Endothelial cell of umbilical vein (primary cell): ENCODE measurements around the gene ZNF48. TPM values are rescaled to one million over a fixed set of nuclear protein-coding genes. Genes with fewer than 3 reads are reported as not detected.

ENCODE experiments used
- BruUV-seq: library from RNA; stranded (reverse); fragments of 400-500 nt; replicated peaks from 2 replicates; lab custom pipeline; 2021; lab: Mats Ljungman, UMichigan
- CTCF ChIA-PET: fragments of 300-600, 350-600 bp; sonication (Branson Sonifier 250); formaldehyde crosslinking; loops from one replicate; lab custom pipeline; 2021; ENCODE audit warnings: antibody characterized with exemption, inconsistent platforms; lab: Charles Lee
- POLR2A ChIA-PET: fragments of 300-600, 350-600 bp; sonication (Branson Sonifier 250); formaldehyde crosslinking; loops from one replicate; lab custom pipeline; 2021; ENCODE audit warnings: antibody characterized with exemption, inconsistent platforms; lab: Charles Lee
- DNase-seq: peaks from one replicate; pipeline ENCODE4 v3.0.0-alpha.2; 2011; ENCODE audit warnings: low read depth, low spot score
- FAIRE-seq: peaks from 2 replicates; lab custom pipeline; 2011; peaks lifted over from hg19 to GRCh38; lab: Jason Lieb, UNC
- H2AFZ ChIP-seq: 2 replicates; pipeline ENCODE4 v1.6.0; 2012; ENCODE audit warnings: low read depth, low read length, control low read depth, inconsistent platforms
- H3K27ac ChIP-seq: 2 replicates; pipeline ENCODE4 v1.5.1; 2011; ENCODE audit warnings: low read depth, mild to moderate bottlenecking, control low read depth, low read length, moderate library complexity; ENCODE audit not compliant: insufficient read depth
- H3K27me3 ChIP-seq, 2 experiments: 2 replicates each; pipeline versions ENCODE4 v1.6.0 to v1.6.1; 2011; ENCODE audit warnings: low read length in 2 of 2, mixed read lengths in 1 of 2; ENCODE audit not compliant: control insufficient read depth in 2 of 2, insufficient read depth in 2 of 2
- H3K36me3 ChIP-seq, 2 experiments: 2 replicates in 1 of 2; 3 replicates in 1 of 2; pipeline ENCODE4 v1.5.1; 2011; ENCODE audit warnings: low read length in 2 of 2, mild to moderate bottlenecking in 1 of 2, moderate library complexity in 1 of 2; ENCODE audit not compliant: control insufficient read depth in 2 of 2, insufficient read depth in 2 of 2; ENCODE audit errors: extremely low read depth in 1 of 2
- H3K4me1 ChIP-seq: 3 replicates; pipeline ENCODE4 v1.5.1; 2011; ENCODE audit warnings: mild to moderate bottlenecking, low read length; ENCODE audit not compliant: control insufficient read depth, insufficient read depth; ENCODE audit errors: extremely low read depth
- H3K4me2 ChIP-seq: 2 replicates; pipeline ENCODE4 v1.6.1; 2011; ENCODE audit warnings: low read length, control low read depth, mixed read lengths; ENCODE audit not compliant: insufficient read depth
- H3K4me3 ChIP-seq, 3 experiments: fragments of 200-600 bp in 1 of 3; sonication (generic), shearing (Covaris generic) in 1 of 3; replicated peaks in 1 of 3; 2 replicates each; pipeline ENCODE4 v1.5.1; 2011 to 2016; ENCODE audit warnings: control low read depth in 3 of 3, low read length in 3 of 3, mild to moderate bottlenecking in 2 of 3, inconsistent platforms in 1 of 3, low read depth in 1 of 3, moderate library complexity in 1 of 3; ENCODE audit not compliant: insufficient read depth in 1 of 3
- H3K79me2 ChIP-seq: 2 replicates; pipeline ENCODE4 v1.6.0; 2012; ENCODE audit warnings: low read length, inconsistent platforms; ENCODE audit not compliant: control insufficient read depth, insufficient read depth
- H3K9ac ChIP-seq: replicated peaks from 2 replicates; pipeline ENCODE3; 2011; ENCODE audit warnings: low read length, control low read depth; ENCODE audit not compliant: insufficient read depth; ENCODE audit errors: extremely low read depth
- H3K9me1 ChIP-seq: replicated peaks from 3 replicates; pipeline ENCODE4 v1.6.0; 2011; ENCODE audit warnings: mild to moderate bottlenecking, low read length; ENCODE audit not compliant: control insufficient read depth, insufficient read depth; ENCODE audit errors: extremely low read depth
- H3K9me3 ChIP-seq: replicated peaks from 2 replicates; pipeline ENCODE4 v1.5.1; 2012; ENCODE audit warnings: low read length, inconsistent platforms; ENCODE audit not compliant: control insufficient read depth, insufficient read depth
- H4K20me1 ChIP-seq: replicated peaks from 2 replicates; pipeline ENCODE3; 2011; ENCODE audit warnings: mild to moderate bottlenecking, low read length; ENCODE audit not compliant: control insufficient read depth, insufficient read depth; ENCODE audit errors: extremely low read depth
- CTCF ChIP-seq, 2 donors: IDR thresholded peaks; 1 replicate in 1 of 2; 2 replicates in 1 of 2; pipeline ENCODE4 v1.5.1; 2011; ENCODE audit warnings: low read length in 2 of 2, mild to moderate bottlenecking in 2 of 2, moderate library complexity in 2 of 2, control low read depth in 1 of 2, inconsistent platforms in 1 of 2, low read depth in 1 of 2; ENCODE audit not compliant: insufficient read depth in 1 of 2; ENCODE audit errors: extremely low read depth in 1 of 2
- EZH2 ChIP-seq: IDR thresholded peaks from 2 replicates; pipeline ENCODE4 v1.6.1; 2012; ENCODE audit warnings: borderline replicate concordance, low read depth, mild to moderate bottlenecking, moderate library complexity, low read length, inconsistent platforms; ENCODE audit not compliant: severe bottlenecking
- FOS ChIP-seq: IDR thresholded peaks from 2 replicates; pipeline ENCODE4 v1.6.1; 2011; ENCODE audit warnings: mild to moderate bottlenecking, low read length, moderate library complexity, borderline replicate concordance; ENCODE audit not compliant: insufficient read depth
- GATA2 ChIP-seq: IDR thresholded peaks from 2 replicates; pipeline ENCODE4 v1.7.0; 2011; ENCODE audit warnings: low read depth, mild to moderate bottlenecking, moderate library complexity, mixed read lengths, low read length; ENCODE audit not compliant: insufficient read length, insufficient read depth
- JUN ChIP-seq: IDR thresholded peaks from 2 replicates; pipeline ENCODE4 v1.6.1; 2011; ENCODE audit warnings: borderline replicate concordance, low read depth; ENCODE audit not compliant: insufficient read length, insufficient read depth
- MAX ChIP-seq: IDR thresholded peaks from 2 replicates; pipeline ENCODE4 v1.6.1; 2011; ENCODE audit not compliant: insufficient read depth, insufficient read length
- MYC ChIP-seq: IDR thresholded peaks from one replicate; pipeline ENCODE4 v1.6.1; 2011; ENCODE audit warnings: mild to moderate bottlenecking, low read depth, low read length
- POLR2A ChIP-seq: IDR thresholded peaks from 2 replicates; pipeline ENCODE4 v1.6.1; 2012; ENCODE audit warnings: low read depth, mild to moderate bottlenecking, control low read depth, low read length
- POLR2AphosphoS5 ChIP-seq: IDR thresholded peaks from 2 replicates; pipeline ENCODE4 v1.6.1; 2012; ENCODE audit warnings: low read depth, mild to moderate bottlenecking, control low read depth, low read length, moderate library complexity; ENCODE audit not compliant: insufficient read depth
- dilution Hi-C: fragments of 300-500 bp; cut with MboI; formaldehyde crosslinking; loops from one replicate; pipeline ENCODE4 v1.15.0; 2019; ENCODE audit warnings: low sequenced_read_pairs; ENCODE audit not compliant: extremely low pct_ligation_motif_present
- intact Hi-C: fragments of 100-400 bp; cut with micrococcal nuclease; formaldehyde crosslinking; loops from one replicate; pipeline ENCODE4 v1.10.0; 2022
- polyA plus RNA-seq, 4 experiments: library from polyadenylated mRNA; depleted of rRNA in 3 of 4; stranded (reverse) in 3 of 4; unstranded in 1 of 4; fragments of >200 nt; gene quantifications; 2 replicates each; pipeline versions ENCODE4 v1.2.1 to v1.2.3, GENCODE V29; 2011 to 2012; ENCODE audit warnings: missing spikeins in 1 of 4
- total RNA-seq: library from RNA; stranded (reverse); gene quantifications from 2 replicates; pipeline ENCODE4 v1.2.3, GENCODE V29; 2021

The ZNF48 gene
- total and polyA plus RNA-seq, 2 donors (not counting 3 experiments of a cell fraction or from before 2014, with no cell fraction given) = 15.3 to 16.1 TPM

GRCh38 chr16:30443631-30444030 lies 48.4 kb downstream of the ZNF48 start:
- Histone ChIP-seq H3K9me3 (no peaks in the 10 kb centered on the region), H3K27ac (no peak overlapping the region), H3K36me3 (no peaks in the 10 kb centered on the region), H3K4me2 (no peak overlapping the region), H3K4me3 (no peak overlapping the region), H3K27me3 (no peaks in the 10 kb centered on the region), H3K4me1 (peaks cover 11% of the 10 kb centered on the region), H2AFZ (no peak overlapping the region), H3K9me1 (no peaks in the 10 kb centered on the region), H3K9ac (no peak overlapping the region), H4K20me1 (no peaks in the 10 kb centered on the region), H3K79me2 (peaks cover 12% of the 10 kb centered on the region)
- no TSS peak for BruUV-seq
- intact Hi-C loops = loop anchor here (2.0 kb wide), 3 partner anchors 91 to 191 kb away; partner anchors contain the start of genes ZNF689 and ZNF747
- ChIA-PET CTCF (interaction anchor here (2.5 kb wide), 1 partner anchor 14 kb away, joined by 15 read pairs; the partner anchor contains the start of gene DCTPP1), POLR2A (no interaction called here)
- dilution Hi-C loops = no loop called here
- TF ChIP-seq MAX = no peak
- TF ChIP-seq JUN = no peak
- TF ChIP-seq MYC = no peak
- DNase-seq (no peak), FAIRE-seq (no peak)

- no TSS peak for BruUV-seq
- FAIRE-seq = no peak
- DNase-seq = no peak
Observed at GRCh38 chr16:30444231-30445148, 49.3 kb downstream of the ZNF48 start.

More at GRCh38 chr16:30444231-30445148, 49.3 kb downstream of the ZNF48 start:
- H3K79me2 ChIP-seq = peaks cover 12% of the 10 kb centered on the region
- no peaks in the 10 kb centered on the region for H3K9me1 ChIP-seq
- H3K27me3 ChIP-seq = no peaks in the 10 kb centered on the region
- no peak for TF ChIP-seq EZH2
- no peak for TF ChIP-seq CTCF (IDR thresholded peaks at IDR 0.05; ENCODE audit: extremely low read depth in 1 of 2, insufficient read depth in 1 of 2, low read depth in 1 of 2, low read length in 2 of 2)
- TF ChIP-seq JUN = no peak
- TF ChIP-seq MYC = no peak
- TF ChIP-seq POLR2AphosphoS5 = no peak
- TF ChIP-seq MAX = no peak
- TF ChIP-seq POLR2A = no peak
- TF ChIP-seq FOS = no peak
- no peak for TF ChIP-seq GATA2
- no peak overlapping the region for H2AFZ ChIP-seq
- H3K36me3 ChIP-seq = no peaks in the 10 kb centered on the region
- H3K4me1 ChIP-seq = peaks cover 11% of the 10 kb centered on the region
- peak overlapping the region; percentile 85 for H3K9ac ChIP-seq
- no peak overlapping the region for H3K27ac ChIP-seq
- POLR2A ChIA-PET = interaction anchor here (0.5 to 1.0 kb wide), 2 partner anchors 23 to 127 kb away, joined by 3 to 4 read pairs; partner anchors contain the start of gene ZNF688
- intact Hi-C loops (loop anchor here (1.0 to 5.0 kb wide), 7 partner anchors 26 to 248 kb away; partner anchors contain the start of genes ZNF689 and ZNF747), dilution Hi-C loops (no loop called here)
- no peaks in the 10 kb centered on the region for H3K9me3 ChIP-seq
- H4K20me1 ChIP-seq = no peaks in the 10 kb centered on the region
- H3K4me2 ChIP-seq = peak overlapping the region; percentile 57
- CTCF ChIA-PET = interaction anchor here (1.7 to 2.5 kb wide), 2 partner anchors 15 to 27 kb away, joined by 7 to 15 read pairs; partner anchors contain the start of gene DCTPP1
- peak overlapping the region in 2 of 3 experiments; percentile 57 to 79 for H3K4me3 ChIP-seq
